Smooth muscle cell (in vitro differentiated cells): ENCODE data around the gene ASB6. TPM values are rescaled to one million over a fixed set of nuclear protein-coding genes. Genes with fewer than 3 reads are reported as not detected.

Experiments used
- DNase-seq: peaks from one replicate; lab custom pipeline; 2025; ENCODE audit not compliant: unreplicated experiment; lab: John Stamatoyannopoulos, UW
- H2AFZ ChIP-seq: fragments of 200-600 bp; sonication (generic); 2 replicates; pipeline ENCODE4 v1.6.0; 2016; ENCODE audit warnings: antibody characterized with exemption, low read depth, mild to moderate bottlenecking
- H3F3A ChIP-seq: fragments of 200-600 bp; sonication (generic); 2 replicates; pipeline ENCODE4 v1.6.0; 2017; ENCODE audit warnings: antibody characterized with exemption, low read depth
- H3K27ac ChIP-seq: fragments of 200-600 bp; sonication (generic); 2 replicates; pipeline ENCODE4 v1.5.1; 2016; ENCODE audit warnings: low read depth, mild to moderate bottlenecking
- H3K27me3 ChIP-seq: fragments of 200-600 bp; sonication (generic); 2 replicates; pipeline ENCODE4 v1.6.1; 2016; ENCODE audit warnings: low read depth, mild to moderate bottlenecking
- H3K36me3 ChIP-seq: fragments of 200-600 bp; sonication (generic); 2 replicates; pipeline ENCODE4 v1.5.1; 2016; ENCODE audit warnings: low read depth
- H3K4me1 ChIP-seq: fragments of 200-600 bp; sonication (generic); 2 replicates; pipeline ENCODE4 v1.5.1; 2016; ENCODE audit warnings: low read depth
- H3K4me2 ChIP-seq: fragments of 200-600 bp; sonication (generic); 2 replicates; pipeline ENCODE4 v1.6.0; 2016; ENCODE audit warnings: mild to moderate bottlenecking
- H3K4me3 ChIP-seq: fragments of 200-600 bp; sonication (generic); 2 replicates; pipeline ENCODE4 v1.5.1; 2016; ENCODE audit warnings: mild to moderate bottlenecking
- H3K79me2 ChIP-seq: fragments of 200-600 bp; sonication (generic); 2 replicates; pipeline ENCODE4 v1.6.0; 2016; ENCODE audit warnings: low read depth, mild to moderate bottlenecking
- H3K9ac ChIP-seq: fragments of 200-600 bp; sonication (generic); 2 replicates; pipeline ENCODE4 v1.6.0; 2016; ENCODE audit warnings: low read depth
- H3K9me3 ChIP-seq: fragments of 200-600 bp; sonication (generic); replicated peaks from 2 replicates; pipeline ENCODE4 v1.5.1; 2016; ENCODE audit warnings: low read depth
- H4K20me1 ChIP-seq: fragments of 200-600 bp; sonication (generic); 2 replicates; pipeline ENCODE4 v1.6.0; 2016; ENCODE audit warnings: low read depth
- CTCF ChIP-seq: fragments of 200-600 bp; sonication (generic); IDR thresholded peaks from 2 replicates; pipeline ENCODE4 v1.5.1; 2017; ENCODE audit warnings: borderline replicate concordance, mild to moderate bottlenecking, antibody characterized with exemption; ENCODE audit not compliant: insufficient read depth, poor library complexity, severe bottlenecking
- WGBS: methylation state at CpG from one replicate; pipeline ENCODE4 v1.1.7; 2016; ENCODE audit warnings: low lambda C conversion rate; 5-methylcytosine and 5-hydroxymethylcytosine counted together
- polyA plus RNA-seq: library from polyadenylated mRNA; unstranded; fragments of >200 nt; fragmentation: Nextera tagmentation; extraction: Ambion mirVana; gene quantifications from 2 replicates; pipeline ENCODE4 v1.2.1, GENCODE V29; 2016
- total RNA-seq: library from RNA; depleted of rRNA; stranded (reverse); fragments of >200 nt; gene quantifications from 2 replicates; pipeline ENCODE4 v1.2.3, GENCODE V29; 2014

ASB6 gene
- total and polyA plus RNA-seq, 2 experiments from 2014 or later, result 13.8 to 26.0 TPM

GRCh38 chr9:129644902-129645301, 3.0 kb upstream of the ASB6 start:
- Histone ChIP-seq H3K4me1 (peaks cover 8% of the 10 kb centered on the region), H3K36me3 (no peaks in the 10 kb centered on the region), H3K9me3 (no peaks in the 10 kb centered on the region), H4K20me1 (peaks cover 14% of the 10 kb centered on the region), H3K27me3 (no peaks in the 10 kb centered on the region), H3K4me3 (no peak overlapping the region), H3K27ac (no peak overlapping the region), H3K9ac (no peak overlapping the region), H3F3A (no peaks in the 10 kb centered on the region), H2AFZ (no peak overlapping the region), H3K4me2 (no peak overlapping the region), H3K79me2 (peaks cover 20% of the 10 kb centered on the region)
- DNase-seq, result no peak
- WGBS, result 86% methylated on average over 12 of the region's 17 CpGs
- TF ChIP-seq CTCF, result no peak

DNA sequence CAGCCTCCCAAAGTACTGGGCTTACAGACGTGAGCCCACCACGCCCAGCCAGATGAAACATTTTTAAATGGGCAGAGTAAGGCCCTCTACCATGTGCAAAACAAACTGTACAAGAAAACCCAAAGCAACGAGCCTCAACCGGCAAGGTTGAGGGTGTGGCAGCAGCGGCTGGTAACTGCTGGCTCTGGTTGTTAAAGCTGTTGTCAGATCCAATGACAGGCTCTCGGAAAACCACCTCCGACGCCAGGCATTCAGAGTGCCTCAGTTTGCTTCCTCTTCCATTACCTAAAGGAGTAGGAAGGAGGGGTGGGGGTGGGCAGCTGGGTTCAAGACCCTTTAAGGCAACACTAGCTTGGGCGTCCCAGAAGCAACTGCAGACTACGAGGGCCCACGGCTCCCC, 2.4 kb upstream of the ASB6 start:
- Histone ChIP-seq H3K27ac (no peak overlapping the region), H3K27me3 (no peaks in the 10 kb centered on the region), H3K4me1 (peaks cover 8% of the 10 kb centered on the region), H2AFZ (no peak overlapping the region), H3F3A (no peaks in the 10 kb centered on the region), H3K9me3 (no peaks in the 10 kb centered on the region), H3K79me2 (peaks cover 25% of the 10 kb centered on the region), H3K4me3 (no peak overlapping the region), H4K20me1 (peaks cover 19% of the 10 kb centered on the region), H3K4me2 (no peak overlapping the region), H3K36me3 (no peaks in the 10 kb centered on the region), H3K9ac (no peak overlapping the region)
- no peak for DNase-seq
- WGBS, result 84% methylated on average over 11 of the region's 11 CpGs
- TF ChIP-seq CTCF, result no peak

GRCh38 chr9:129643706-129644105, 1.8 kb upstream of the ASB6 start:
- Histone ChIP-seq H3K79me2 (peaks cover 26% of the 10 kb centered on the region), H3K4me1 (peaks cover 8% of the 10 kb centered on the region), H3K36me3 (no peaks in the 10 kb centered on the region), H3K4me2 (no peak overlapping the region), H3K9ac (no peak overlapping the region), H3K9me3 (no peaks in the 10 kb centered on the region), H3K4me3 (no peak overlapping the region), H4K20me1 (peaks cover 24% of the 10 kb centered on the region), H3K27ac (no peak overlapping the region), H3F3A (no peaks in the 10 kb centered on the region), H2AFZ (no peak overlapping the region), H3K27me3 (no peaks in the 10 kb centered on the region)
- no peak for TF ChIP-seq CTCF
- no peak for DNase-seq
- 92% methylated on average over 10 of the region's 10 CpGs for WGBS
